Putamen (tissue), 1 donor: Measurements from ENCODE around the gene AP3S1.

Experiments used
- DNase-seq: peaks from one replicate; pipeline ENCODE4 v3.0.0-alpha.2; 2016; ENCODE audit warnings: low spot score

The AP3S1 gene

DNA sequence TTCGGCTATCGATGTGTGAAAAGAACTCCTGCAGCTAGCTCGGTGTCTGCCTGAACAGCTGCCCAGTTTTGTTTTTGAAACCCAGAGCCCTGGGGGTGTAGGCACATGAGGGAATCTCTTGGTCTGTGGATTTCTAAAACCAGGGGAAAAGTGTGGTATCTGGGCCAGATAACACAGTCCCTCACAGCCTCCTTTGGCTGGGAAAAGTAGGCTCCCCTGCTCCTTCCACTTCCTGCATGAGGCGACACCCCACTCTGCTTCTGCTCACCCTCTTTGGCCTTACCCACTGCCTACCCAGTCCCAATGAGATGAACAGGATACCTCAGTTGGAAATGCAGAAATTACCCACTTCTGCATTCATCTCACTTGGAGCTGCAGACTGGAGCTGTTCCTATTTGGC lies 15.8 kb upstream of the AP3S1 start:
- no peak for DNase-seq

DNA sequence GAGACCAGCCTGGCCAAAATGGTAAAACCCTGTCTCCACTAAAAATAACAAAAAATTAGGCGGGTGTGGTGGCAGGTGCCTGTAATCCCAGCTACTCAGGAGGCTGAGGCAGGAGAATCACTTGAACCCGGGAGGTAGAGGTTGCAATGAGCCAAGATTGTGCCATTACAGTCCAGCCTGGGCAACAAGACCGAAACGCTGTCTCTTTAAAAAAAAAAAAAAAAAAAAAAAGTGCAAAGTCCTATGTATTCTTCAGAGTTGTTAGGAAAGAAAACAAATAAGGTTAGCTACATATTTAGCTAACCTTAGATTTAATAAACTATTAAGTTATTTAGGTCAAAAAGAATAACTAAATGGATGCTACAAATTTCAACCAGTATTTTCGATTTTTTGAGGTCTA lies 11.8 kb upstream of the AP3S1 start:
- no peak for DNase-seq

DNA sequence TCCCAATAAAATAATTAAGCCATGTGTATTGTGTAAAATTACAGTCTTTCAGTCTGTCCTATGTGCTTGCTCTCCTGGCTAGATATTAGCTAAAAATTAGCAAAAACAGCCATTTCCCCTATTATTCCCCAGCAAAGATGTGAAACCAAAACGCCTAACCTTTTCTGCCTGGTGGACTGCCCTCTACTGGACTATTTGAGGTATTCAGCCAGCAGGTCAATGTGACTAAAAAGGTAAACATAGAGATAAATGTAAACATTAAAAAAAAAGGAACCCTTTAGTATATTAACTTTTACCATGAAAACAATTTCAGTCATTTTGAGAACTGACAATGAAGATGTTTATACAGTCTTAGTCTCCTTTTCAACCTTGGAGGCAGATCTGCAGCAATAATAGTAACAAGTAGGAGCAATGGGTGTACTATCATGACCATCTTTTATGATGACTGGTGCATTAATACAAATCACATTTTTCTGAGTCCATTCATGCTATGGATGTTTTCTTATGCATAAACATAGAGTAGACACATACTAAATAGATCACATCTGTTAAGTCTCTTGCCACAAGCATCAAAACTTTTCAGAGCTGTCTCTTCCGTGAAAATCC lies 10.5 kb upstream of the AP3S1 start:
- DNase-seq, result no peak

DNA sequence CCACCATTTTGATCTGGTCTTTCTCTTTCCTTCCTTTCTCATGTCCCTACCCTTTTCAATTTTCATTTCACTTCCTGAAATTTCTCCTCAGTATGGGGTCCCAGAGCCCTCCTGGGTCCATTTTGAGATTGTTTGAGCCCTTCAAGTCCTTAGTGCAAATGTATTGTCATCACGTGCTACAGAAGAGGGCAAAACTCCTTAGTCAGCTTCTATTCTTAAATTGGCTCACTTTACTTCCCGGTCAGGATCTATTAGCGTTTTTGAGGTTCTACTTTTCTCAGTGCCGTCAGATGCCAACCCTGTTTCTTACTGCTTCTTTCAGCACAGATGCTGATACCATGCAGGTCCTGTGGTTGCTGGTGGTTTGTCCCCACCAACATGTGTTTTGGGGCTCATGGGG lies 6.3 kb upstream of the AP3S1 start:
- no peak for DNase-seq

DNA sequence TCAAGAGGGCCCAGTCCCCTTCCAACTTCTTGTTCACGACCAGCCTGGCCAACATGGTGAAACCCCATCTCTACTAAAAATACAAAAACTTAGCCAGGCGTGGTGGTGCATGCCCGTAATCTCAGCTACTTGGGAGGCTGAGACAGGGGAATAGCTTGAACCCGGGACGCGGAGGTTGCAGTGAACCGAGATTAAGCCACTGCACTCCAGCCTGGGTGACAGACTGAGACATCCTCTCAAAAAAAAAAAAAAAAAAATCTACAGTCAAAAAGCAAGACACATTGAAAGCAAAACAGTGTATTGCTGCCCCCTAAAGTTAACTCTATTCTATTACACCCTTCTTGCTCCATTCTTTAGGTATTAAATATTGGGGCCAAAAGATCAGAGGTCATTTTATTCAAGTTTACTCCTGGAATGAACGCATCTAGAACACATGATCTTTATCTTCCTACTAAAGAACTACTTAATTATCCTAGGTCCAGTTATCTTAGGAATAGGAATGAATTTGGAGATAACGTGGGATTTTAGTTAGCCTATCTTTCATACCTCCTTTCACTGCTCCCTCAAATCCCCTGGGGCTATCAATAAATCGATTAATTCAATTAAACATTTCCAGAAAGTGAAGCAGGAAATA lies 2.7 kb upstream of the AP3S1 start:
- DNase-seq, result no peak

DNA sequence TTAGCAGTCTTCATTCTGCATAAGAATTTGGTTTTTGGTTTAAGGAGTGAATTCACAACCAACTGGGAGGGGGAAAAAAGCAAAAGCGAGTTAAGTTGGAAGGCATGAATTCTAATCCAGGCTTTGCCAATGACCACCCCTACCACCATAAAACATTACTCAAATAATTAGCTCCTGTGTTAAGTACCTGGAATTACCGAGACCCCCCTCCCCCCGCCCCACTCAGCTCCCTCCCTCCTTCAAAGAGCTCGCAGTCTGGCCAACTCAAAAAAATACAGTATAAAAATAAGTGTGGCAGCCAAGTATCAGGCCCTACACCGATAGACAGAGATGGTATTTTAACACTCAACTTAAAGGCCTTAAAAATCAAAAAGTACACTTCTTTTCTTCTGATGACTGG lies 862 bp upstream of the AP3S1 start:
- no peak for DNase-seq

DNA sequence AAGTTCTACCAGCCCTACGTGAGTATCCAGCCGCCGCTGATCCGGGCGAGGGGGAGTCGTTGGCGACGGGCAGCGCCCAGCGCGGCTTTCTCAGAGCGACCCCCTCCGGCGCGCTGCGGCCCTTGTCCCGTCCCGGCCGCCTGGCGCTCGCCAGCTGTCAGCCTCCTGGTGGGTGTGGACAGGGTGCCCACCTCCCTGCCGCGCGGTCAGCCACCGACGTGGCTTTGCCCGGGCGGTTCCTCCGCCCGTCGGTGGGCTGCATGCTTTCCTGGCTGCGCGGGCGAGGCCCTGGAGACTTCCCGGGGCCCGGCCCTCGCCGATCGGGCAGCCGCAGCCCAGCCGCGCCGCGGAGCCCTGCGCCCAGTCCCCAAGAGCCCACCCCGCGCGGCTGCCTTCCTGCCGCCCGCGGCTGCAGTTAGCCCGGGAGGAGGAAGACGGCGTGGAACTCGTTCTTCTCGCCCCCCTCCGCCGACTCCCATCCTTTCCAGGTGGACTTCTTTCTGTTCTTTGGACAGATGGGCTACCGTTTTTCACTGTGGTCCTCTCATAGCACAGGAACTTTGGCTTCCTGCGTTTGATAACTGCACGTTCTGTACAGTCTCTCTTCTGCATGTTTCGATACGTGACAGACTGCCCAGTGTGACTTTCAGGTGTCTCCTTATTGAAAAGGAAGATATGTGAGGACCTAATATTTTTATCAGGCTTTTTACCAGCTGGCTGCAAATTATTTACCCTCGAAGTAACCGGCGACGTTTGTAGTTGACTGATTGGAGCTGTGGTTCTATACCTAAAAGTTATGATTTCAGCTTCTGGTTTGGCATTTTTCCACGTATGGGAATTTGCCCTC lies 577 bp downstream of the AP3S1 start:
- DNase-seq, result peak; percentile 57

DNA sequence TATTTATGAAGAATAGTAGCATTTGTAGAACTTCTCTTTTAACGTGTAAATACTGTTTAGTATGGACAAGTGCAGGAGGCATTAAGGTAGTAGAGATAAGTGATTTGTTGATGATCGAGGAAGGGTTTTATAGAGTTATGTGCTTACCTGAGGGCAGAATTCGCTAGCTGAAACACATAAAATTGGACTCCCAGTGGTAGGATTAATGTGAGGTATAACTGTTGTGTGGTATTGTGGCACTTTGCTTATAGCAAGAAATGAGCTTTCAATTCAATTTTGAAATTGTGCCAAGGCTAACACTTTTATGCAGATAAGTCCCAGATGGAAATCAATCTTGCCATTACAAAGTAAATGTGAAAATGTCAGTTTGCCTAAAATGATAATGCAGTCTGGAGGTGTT lies 1.2 kb downstream of the AP3S1 start:
- DNase-seq, result no peak

DNA sequence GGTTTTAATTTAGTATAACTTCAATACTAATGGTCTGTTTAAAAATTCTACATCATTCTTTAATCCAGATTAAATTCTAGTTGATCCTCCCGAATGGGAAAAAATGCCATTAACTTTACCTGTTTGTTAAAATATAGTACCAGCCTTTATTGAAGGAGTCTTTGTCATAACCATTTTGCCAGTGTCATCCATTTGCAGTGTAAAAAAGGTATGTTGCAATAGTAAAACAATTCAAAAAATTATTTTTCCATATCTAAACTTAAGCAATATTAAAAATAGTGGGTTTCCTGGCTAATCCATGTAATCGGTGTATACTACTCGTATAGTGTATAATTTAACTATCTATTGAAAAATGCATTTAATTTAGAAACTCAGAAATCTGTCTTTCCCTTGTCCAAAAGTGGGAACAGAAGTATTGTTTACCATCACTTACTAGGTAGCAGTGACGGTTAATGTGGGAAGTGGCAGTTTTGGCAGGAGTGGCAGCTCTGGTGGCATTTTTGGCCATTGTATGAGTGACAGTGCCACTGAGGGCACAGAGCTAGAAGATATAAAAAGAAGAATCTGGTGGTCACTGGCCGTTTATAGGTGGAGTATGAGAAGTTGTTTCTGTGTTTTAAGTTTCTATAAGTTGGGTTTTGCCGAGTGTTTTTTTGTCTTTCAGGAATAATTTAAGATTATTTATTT lies 1.9 kb downstream of the AP3S1 start:
- no peak for DNase-seq

DNA sequence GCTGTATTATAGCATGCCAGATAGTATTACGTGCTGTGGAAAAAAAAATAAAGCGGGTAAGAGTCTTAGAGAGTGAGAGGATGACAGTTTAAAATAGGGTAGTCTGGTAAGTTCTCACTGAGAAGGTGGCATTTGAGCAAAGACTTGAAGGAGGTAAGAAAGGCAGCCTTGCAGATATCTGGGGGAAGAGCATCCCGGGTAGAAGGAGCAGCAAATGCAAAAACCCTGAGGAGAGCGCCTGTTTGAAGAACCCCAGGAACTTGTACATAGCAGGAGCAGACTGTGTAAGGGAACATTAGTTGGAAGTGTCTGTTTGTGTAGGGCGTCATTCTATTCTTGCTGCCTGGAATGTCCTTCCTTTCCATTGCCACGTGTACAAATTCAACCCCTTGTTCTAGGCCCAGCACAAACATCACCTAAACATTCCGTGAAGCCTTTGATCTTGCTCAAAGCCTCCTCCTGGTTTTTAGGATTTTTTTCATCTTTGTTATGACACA lies 2.6 kb downstream of the AP3S1 start:
- no peak for DNase-seq

DNA sequence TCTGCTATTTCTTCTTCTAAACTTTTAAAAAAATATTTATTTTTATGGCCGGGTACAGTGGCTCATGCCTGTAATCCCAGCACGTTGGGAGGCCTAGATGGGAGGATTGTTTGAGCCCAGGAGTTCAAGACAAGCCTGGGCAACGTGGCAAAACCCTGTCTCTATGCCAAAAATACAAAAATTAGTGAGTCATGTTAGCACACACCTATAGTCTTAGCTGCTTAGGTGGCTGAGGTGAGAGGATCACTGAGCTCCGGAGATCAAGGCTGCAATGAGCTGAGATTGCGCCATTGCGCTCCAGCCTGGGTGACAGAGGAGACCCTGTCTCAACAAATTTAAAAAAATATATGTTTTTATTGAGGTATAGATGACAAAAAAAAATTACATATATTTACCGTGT lies 5.6 kb downstream of the AP3S1 start:
- DNase-seq, result no peak

DNA sequence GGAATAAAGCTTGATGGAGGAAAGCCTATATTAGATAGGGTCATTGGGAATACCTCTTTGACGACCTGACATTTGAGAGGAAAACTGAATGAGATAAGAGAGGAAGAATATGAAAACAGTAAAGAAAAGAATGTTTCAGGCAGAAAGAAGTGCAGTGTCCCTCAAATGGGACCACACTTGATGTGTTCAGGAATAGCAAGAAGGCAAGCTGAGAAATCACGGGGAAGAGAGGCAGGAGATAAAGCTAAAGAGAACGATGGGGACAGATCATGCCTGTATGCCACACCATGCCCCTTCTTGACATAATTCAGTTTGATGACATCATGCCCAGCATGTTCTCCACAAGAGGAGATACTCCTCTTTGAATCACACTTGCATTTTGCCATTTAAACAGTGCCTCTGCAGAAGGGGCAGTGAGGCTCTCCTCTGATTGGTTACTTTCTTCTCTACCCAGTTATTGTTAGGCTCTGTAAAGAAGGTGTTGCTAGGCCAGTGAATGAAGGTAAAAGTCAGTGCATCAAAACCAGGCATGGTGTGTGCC lies 7.6 kb downstream of the AP3S1 start:
- DNase-seq, result no peak

DNA sequence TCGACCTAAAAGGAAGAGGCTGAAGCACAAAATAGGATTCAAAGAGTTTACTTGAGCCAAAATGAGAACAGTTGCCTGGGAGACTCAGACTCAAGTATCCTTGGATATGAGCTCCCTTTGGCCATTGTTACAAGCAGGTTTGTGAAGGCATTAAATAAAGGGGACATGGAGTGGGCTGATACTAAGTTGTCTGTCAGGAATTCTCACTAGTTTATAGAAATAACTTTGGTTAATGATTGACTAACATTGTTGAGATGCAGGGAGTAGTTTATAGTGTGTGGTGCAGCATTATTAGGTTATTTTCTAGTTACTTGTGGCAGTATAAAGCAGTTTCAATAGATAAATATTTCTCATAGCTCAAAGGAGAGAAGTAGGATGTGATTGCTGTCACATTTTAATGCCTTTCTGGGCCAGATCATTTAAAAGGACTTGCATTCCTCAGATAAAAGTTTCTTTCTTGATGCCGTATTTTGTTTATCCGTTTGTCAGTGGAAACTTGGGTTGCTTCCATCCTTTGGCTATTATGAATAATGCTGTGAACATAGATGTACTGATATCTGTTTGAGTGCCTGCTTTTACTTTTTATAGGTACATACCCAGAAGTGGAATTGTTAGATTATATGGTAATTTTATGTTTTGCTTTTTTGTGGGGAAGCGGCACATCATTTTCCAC lies 9.1 kb downstream of the AP3S1 start:
- DNase-seq, result no peak

DNA sequence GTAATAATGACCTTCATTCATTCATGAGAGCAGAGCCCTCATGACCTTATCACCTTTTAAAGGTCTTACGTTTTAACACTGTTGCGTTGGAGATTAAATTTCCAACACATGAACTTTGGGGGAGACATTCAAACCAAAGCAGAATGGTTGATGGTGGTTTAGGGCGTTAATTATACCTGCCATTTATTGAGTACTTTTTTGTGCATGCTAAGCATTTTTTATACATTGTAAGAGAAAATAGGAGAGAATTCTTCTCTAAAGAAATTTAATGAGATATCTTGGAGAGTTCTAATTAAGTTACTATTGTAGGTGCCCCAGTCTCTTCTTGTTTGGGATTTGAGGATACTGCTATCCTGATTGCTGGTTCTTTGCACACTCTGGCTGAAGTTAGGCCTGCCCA lies 12.4 kb downstream of the AP3S1 start:
- DNase-seq, result no peak

DNA sequence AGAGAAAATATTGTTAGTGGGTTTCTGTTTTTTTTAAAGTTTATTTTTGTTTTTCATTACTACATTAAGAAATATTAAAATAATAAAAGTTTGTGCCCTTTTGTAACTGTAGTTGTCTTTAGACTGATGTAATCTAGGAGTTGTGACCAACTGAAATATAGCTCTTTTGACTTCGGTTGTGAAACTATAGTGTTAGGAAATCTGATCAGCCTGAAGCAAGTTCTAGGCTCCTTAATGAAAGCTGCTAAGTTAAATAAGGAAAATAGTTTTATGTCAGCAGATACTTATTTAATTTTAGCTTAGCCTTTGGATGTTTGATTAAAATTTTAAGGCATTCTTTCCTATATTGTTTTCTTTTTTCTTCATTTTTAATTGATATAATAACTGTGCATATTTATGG lies 14.2 kb downstream of the AP3S1 start:
- no peak for DNase-seq

DNA sequence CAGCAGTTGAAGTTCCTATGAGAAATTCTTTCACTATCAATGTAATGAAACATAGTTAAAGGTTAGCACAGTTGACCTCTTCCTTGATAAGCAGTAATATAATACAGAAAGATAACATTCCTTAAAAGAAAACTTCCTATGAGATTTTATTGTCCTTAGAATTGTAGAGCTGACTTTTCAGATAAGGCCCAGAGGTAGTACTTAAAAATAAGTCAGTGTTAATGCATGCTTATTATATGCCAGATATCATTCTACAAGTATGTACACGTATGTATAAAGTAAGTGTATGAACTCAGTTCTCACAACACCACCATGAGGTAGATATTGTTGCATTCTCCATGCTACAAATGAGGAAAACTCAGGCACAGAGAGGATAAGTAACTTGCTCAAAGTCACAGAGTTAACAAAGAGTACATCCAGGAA lies 15.3 kb downstream of the AP3S1 start:
- DNase-seq, result no peak

DNA sequence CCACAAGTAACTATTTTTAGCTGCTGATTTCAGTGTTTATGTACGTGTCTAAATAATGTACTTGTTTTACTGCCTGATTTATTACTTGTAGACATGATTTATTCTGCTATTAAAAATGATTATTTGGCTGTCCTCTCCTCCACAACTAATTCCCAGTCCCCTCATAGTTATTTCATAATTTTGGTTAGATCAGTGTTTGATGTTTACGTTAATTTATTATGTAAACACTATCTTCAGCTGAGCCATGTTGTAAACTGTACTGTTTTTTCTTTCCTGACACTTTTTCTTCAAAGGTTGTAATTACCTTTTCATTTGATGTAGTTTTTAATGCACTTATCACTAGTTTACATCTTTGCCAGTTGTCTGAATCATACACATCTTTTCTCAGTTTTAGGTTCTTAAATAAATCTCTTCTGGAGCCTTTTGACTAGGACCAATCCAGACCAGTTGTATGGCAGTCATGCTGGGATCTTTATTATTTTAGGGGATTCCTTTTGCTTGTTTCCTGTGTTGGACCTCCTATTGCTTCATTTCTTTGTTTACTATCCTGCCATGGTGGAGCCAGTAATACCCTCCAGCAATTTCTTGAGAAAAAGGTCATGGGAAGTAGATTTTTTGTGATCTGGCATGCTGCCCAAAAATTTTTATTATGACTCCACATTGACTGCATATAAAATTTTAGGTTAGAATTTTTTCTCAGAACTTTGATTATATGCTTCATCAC lies 16.1 kb downstream of the AP3S1 start:
- DNase-seq, result no peak

DNA sequence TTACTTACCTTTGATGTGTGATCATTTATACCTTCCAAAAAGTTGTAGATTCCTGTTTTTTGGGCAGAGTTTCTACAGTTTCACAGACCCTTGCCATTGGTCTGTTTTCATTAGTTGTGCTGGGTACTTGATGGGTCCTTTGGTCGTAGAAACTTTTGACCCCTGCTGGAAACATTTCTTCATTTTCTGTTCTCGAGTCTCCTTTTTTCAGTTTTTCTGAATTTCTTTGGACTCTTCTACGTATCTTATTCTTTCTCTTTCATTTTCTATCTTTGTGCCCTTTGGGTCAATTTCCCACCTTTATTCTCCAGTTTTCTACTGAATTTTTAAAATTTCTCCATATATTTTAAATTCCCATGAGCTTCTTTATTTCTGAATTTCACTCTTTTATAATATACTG lies 16.7 kb downstream of the AP3S1 start:
- DNase-seq, result no peak

DNA sequence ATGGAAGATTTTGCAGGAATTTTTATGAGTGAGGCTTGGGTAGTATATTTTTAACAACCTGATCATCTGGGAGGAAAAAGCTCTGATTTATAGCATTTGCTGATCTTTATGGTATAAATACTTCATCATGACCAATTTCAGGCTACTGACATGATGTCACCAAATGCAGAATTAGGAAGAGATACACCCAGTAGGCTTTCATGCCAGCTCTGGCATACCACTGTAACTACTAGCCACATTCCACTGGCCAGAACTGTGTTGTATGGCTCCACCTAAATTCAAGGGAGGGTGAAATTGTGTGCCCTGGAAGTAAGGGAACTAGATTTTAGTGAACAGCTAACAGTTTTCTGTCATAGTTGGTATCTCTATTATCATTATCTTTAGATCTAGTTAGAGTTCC lies 17.6 kb downstream of the AP3S1 start:
- DNase-seq, result no peak

DNA sequence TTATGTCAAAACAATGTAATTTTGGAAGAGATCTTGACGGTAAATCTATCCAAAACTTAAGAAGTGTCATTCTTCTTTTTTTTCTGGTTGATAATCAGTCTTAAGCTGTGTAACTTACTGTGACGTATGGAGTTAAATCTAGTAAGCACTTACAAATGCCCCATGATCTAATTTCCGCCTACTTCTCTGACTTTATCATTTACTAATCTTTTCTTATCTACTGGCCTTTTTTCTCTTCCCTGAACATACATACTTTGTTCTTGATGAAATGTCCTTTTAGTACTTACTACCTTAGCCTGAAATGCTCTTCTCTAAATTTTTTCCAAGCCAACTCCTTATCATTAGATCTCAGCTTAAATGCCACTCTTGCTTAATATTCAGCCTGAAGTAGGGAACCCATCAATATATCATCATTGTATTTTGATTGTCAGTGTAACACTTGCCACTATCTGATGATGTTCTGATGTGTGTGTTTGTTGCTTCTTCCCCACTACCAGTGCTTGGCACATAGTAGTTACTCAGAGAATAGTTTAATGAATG lies 27.6 kb downstream of the AP3S1 start:
- no peak for DNase-seq

DNA sequence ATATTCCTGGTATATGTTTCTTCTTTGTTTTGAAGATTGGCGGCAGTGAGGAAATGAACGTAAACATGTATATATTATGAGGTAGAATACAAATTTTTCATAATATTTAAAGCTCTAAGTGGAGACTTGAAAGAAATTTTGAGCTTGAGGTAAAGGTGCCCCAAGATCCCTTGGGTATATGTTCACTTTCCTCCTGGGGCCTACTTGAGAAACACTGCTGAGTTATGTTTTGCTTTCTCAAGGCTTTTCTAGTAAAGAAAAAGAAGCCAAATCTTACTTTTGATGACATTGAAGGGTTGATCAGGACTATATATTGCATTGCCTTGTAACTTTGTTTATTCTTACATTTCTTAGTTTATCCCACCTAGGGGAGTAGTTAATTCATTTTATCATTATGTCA lies 30.7 kb downstream of the AP3S1 start:
- no peak for DNase-seq
